22Rv1 (cell line): ENCODE measurements around the gene CCDC24.

Experiments
- H3K27ac ChIP-seq: fragments of 450-650 bp; 2 replicates; pipeline ENCODE4 v1.5.1; 2017
- CTCF ChIP-seq: fragments of 450-650 bp; IDR thresholded peaks from 2 replicates; pipeline ENCODE4 v1.5.1; 2017; ENCODE audit warnings: mild to moderate bottlenecking
- ZFX ChIP-seq: fragments of 450-650 bp; IDR thresholded peaks from 2 replicates; pipeline ENCODE4 v1.6.1; 2017; ENCODE audit warnings: antibody characterized with exemption, borderline replicate concordance

The CCDC24 gene

DNA sequence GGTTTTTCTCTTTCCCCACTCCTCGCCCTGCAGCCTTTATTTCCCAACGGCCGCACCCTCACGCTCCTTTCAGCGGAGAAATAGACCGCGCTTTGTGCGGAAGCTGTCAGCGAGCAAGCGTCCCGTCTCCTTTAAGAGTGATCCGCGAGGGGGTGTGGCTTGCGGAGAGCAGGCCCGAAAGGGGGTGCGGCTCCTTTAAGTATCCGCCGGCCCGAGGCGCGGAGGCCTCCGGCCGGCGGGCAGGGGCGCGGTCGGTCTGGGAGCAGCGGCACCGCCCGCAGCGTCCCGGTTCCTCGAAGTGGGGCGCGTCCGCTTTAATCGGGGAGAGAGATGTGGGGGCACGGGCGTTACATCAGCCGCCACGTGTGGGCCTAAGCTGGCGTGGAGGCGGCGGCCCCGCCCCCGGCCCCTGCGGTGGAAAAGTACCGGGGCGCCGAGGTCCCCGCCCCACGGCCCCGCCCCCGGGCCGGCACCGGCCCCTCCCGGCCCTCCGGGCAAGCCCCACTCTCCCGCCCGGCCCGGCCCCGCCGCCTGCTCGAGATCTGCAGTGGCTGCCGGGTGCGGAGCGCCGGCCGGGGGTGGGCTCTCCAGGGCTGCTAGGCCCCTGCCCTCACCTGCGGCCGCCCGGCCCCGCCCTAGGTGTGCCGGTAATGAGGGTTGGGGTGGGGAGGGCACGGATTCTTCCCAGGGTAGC lies 38.7 kb downstream of the CCDC24 start:
- H3K27ac ChIP-seq, result peak overlapping the region; percentile 71
- TF ChIP-seq ZFX, result no peak
- TF ChIP-seq CTCF, result no peak

DNA sequence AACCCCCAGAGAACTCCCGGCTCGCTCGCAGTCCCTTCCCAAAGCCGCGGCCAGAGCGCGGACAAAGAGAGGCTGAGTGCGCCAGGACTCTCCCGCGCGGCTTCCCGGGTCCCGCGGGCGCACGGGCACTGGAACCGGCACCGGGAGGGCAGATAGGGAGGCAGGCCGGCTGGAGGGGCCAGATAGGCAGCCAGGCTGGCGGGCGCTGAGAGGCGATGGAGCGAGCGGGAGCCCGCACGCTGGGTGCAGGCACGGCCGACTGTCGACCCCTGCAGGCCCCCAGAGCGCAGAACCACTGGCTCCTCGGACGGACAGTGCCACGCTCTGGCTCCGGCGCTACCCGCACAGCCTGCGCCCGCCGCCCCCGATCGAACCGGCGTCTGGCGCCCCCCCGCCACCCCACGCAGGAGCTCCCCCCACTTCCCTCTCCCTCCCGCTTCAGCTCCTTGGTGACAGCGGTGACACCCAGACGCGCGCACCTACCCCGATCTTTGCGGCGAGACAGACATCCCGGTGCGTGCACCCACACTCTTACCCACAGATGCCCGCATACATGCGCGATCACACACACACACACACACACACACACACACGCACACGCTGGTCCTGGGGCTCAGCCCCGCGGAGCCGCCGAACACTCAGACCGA lies 39.3 kb downstream of the CCDC24 start:
- H3K27ac ChIP-seq, result peak overlapping the region; percentile 71
- no peak for TF ChIP-seq ZFX
- peak; percentile 20; the same call in 1 of the 2 replicates for TF ChIP-seq CTCF

DNA sequence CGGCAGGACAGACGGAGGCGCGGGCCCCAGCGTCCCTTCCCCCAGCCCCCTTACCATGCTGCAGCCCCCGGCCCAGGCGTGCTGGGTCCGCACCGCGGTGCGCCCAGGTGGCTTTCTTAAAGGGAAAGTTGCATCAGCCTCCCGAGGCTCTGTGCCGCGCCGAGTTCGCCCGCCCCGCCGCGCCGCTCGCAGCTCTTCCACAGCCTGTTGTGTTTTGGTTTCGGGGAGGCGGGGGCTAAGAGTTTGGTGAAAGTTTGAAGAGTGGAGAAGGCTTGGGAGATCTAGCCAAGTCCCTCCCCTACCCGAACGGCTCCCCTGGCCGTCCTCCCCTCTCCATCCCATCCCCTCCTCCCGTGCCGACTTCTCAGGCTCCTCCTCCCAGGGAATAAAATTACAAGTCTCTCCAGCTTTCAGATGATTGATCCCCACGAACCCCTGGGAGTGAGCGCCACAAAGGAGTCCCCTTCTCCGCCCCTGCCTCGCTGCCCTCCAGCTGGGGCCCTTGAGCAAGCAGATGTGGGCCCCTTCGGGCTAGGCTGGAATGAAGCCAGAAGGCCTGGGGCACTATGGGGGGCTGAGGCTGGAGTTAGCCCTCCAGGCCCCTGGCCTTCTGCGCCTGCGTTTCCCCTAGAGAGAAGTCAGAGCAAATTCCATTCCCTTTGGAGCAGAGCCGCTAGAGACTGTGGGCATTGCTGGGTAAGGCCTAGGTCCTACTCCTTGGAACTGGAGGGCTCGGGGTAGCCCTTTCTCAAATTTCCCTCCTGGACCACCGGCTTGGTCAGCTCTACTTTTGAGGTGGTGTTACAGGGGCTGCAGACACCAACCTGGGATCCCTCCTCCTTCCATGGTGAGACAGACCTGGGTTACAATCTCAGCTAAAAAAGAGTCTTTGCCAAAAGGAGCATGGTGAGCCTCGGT lies 40.1 kb downstream of the CCDC24 start, which contains the start of gene SLC6A9:
SLC6A9 (minus strand) TSS at position 211 of the 918 bp plus-strand sequence. CDS start 7,185 bp downstream, outside the sequence.
- H3K27ac ChIP-seq, result peak within 1 kb of the TSS; percentile 71
- TF ChIP-seq ZFX (no peak), CTCF (no peak)

- TF ChIP-seq ZFX (no peak), CTCF (no peak)
- peak overlapping the region; percentile 71 for H3K27ac ChIP-seq
These were observed 40.9 kb downstream of the CCDC24 start for GRCh38 chr1:44032170-44032790.

DNA sequence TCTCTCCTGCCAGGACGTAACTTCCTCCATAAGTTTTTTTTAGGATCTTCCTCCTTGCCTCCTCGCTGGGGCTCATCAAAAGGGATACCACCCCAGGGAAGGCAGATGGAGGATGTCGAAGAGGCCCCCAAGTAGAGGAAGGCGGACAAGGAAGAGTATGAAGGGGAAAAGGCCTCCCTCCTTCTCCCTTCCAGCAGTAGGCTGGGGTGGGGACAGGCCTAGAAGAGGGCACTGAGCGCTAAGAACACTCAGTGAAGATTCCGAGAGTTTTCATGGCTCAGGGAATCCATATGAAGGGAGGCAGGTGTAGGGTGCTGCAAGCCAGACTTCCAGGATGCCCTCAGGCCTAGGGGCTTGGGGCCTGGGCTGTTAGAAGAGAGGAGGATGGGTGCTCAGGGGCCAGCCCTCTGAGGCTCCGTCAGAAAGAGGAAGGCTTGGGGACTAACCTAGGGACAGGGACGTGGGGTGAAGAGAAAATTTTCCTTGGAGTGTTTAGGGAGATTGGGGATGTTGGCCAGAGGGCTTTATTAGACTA lies 41.7 kb downstream of the CCDC24 start:
- no peak overlapping the region for H3K27ac ChIP-seq
- TF ChIP-seq CTCF, result no peak

DNA sequence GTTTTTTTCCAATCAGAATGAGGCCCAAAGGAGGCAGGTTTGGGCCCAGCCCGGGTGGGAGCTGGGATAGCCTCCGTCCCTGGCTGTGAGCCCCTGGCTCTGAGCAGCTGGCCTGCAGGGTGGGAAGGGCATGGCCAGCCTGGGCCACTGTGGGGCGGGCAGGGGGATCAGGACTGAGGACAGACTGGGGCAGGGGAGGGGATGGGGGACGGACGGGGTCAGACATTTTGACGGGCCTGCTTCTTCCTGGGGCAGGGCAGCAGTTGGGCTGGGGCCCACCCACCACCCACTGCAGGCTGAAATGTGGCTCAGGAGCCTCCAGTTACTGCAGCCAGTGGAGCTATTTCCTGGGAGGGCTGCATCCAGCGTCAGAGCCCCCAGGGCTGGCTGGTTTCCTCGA lies 42.4 kb downstream of the CCDC24 start:
- no peak overlapping the region for H3K27ac ChIP-seq

More for the DNA sequence above, 42.4 kb downstream of the CCDC24 start:
- TF ChIP-seq CTCF (no peak), ZFX (no peak)
